Lung microvascular endothelial cell (primary cell): Measurements from ENCODE around the gene THG1L. TPM values are rescaled to one million over a fixed set of nuclear protein-coding genes. Genes with fewer than 3 reads are reported as not detected.
A peak's percentile ranks its signal among the peaks of the same experiment; 100 is the strongest.
"Not testable (repeated sequence)": the region's sequence is repeated elsewhere in the genome, so short reads cannot be mapped to it uniquely, and the experiment has no call there.

ENCODE experiments used
- DNase-seq, 2 donors: peaks; one replicate each; pipeline versions ENCODE4 v3.0.0 to v3.0.0-alpha.2; 2010; ENCODE audit warnings: low read depth in 2 of 2
- total RNA-seq: library from RNA; depleted of rRNA; stranded (reverse); fragments of >200 nt; gene quantifications from 2 replicates; pipeline ENCODE4 v1.2.1, GENCODE V29; 2014

The THG1L gene
- total RNA-seq: 5.4 and 10.2 TPM in 2 replicates

- peak; percentile 96 to 97 for DNase-seq
These were observed at the start of gene THG1L for GRCh38 chr5:157731272-157732129. THG1L (plus strand) TSS chr5:157731420; CDS start chr5:157731441, 21 bp downstream.

GRCh38 chr5:157682257-157682656 is 49.0 kb upstream of the THG1L start:
- no peak for DNase-seq

DNA sequence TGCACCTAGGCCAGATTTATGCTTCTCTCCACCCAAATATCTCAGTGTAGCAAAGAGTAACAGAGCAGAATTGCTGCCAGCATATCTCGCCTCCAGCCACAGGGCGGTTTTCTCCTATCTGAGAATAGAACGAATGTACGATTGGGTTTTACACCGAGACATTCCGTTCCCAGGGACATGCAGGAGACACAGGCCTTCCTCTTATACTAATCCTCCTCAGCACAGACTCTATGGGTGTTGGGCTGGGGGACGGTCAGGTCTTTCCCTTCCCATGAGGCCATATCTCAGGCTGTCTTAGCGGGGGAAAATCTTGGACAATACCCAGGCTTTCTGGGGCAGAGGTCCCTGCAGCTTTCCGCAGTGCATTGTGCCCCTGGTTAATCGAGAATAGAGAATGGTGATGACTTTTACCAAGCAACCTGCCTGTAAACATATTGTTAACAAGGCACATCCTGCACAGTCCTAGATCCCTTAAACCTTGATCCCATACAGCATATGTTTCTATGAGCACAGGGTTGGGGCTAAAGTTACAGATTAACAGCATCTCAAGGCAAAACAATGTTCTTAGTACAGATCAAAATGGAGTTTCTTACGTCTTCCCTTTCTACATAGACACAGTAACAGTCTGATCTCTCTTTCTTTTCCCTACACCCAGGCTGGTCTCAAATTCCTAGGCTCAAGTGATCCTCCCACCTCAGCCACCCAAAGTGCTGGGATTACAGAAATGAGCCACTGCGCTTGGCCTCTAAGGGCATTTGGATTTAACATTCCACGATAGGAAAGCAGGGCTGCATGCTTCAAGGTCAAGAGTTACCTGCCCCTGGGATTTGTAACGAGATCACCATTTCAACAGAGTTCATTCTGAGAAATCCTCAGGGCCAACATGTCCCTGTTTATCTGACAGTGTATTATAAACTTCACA is 44.7 kb upstream of the THG1L start:
- DNase-seq: not testable (repeated sequence)

- no peak for DNase-seq
These were observed 44.0 kb upstream of the THG1L start for GRCh38 chr5:157687198-157687554.

DNA sequence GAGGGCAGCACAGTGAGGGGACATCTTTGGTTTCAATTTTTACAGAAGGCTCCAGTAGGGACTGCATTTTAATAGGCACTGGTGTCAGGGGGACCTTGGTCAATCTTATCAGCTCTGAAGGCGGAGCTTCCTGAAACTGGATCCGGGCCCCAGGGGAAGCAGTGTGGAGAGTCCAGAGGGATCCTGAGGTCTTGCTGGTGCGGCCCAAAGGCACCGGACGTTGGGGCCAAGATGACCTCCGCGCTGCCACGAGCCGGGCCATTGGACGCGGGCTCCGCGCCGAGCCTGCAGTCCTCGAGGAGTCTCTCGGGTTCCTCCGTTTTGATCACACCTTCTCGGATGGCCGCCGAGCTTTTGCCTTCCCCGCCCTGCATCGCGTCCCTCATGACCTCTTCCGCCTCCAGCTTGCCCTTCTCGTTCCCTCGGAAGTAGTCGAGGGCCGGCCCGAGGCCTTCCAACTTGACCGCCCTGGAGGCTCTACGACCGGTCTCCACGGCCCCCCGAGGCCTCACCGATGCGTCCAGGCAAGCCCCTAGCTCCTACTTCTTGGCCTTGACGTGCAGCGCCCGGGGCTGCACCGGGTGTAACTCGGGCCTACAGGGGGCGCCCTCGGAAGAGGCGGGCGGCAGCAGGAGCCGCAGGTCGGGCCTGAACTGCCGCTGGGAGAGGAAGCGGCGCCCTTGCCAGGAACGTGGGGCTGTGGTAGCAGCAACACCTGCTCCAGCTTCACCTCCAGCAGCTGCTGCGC is 41.1 kb upstream of the THG1L start:
- DNase-seq: no peak

DNA sequence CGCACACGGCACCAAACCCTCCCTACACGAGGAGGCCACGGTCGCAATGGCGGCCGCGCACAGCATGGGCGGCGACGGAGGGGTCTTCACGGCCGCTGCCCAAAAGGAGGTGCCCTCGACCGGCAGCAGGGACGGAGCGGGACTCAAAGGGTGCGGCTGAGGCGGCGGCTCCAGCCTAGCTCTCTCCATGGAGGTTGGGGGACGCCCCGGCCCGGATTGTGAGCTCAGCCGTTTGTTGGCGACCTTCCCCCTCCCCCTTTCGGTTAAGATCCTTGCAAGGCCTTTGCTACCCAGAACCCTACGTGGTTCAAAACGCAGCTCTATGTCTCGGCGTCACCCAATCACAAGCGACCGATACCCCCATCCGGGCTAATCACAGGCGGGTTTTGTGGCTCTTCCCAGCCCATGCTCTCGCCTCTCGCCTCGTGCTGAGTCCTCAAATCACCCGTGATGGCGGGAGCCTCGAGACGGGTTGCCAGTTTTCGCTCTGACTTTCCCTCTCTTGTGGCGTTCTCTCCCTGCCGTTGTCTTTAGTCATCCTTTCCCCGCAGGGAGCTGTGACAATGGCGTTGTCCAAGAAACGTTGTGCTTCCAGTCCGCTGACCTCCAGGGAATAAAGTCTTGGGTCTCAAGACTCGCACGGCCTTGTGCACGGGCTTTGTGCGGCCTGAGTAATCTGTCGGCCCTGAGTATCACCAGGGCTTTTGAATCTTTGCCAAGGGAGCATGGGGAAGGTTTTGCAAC is 40.4 kb upstream of the THG1L start:
- DNase-seq: no peak

DNA sequence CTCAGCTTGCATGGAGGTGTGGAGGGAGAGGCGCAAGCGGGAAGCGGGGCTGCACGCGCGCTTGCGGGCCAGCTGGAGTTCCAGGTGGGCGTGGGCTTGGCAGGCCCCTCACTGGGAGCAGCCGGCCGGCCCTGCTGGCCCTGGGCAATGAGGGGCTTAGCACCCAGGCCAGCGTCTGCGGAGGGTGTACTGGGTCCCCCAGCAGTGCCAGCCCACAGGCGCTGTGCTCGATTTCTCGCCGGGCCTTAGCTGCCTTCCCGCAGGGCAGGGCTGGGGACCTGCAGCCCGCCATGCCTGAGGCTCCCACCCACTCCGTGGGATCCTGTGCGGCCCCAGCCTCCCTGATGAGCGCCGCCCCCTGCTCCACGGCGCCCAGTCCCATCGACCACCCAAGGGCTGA is 37.4 kb upstream of the THG1L start:
- DNase-seq: not testable (repeated sequence)

GRCh38 chr5:157696154-157696553 is 35.1 kb upstream of the THG1L start:
- not testable (repeated sequence) for DNase-seq

DNA sequence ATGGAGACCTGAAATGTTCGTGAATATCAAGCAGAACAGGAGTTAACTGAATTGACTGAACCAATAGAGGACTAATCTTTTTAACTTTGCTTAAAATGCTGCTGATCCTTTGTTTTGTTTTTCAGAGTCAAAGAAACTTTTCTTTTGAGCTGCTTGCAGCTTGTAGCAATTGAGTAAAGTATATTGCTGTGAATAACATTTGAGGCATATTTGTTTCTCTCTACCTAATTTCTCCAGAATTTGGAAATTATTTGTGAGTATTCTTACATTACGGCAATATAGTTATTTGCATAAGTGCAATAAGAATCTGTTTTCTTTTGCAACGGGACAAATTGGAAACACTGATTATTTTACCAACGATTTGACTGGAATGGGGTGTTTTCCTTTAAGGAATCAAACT is 32.5 kb upstream of the THG1L start:
- DNase-seq: not testable (repeated sequence)

GRCh38 chr5:157703736-157704135 is 27.5 kb upstream of the THG1L start:
- DNase-seq: no peak

GRCh38 chr5:157708866-157709265 is 22.4 kb upstream of the THG1L start:
- DNase-seq: peak in 1 of 2 donors; percentile 41

- DNase-seq: no peak
These were observed 21.9 kb upstream of the THG1L start for GRCh38 chr5:157709346-157709745.

DNA sequence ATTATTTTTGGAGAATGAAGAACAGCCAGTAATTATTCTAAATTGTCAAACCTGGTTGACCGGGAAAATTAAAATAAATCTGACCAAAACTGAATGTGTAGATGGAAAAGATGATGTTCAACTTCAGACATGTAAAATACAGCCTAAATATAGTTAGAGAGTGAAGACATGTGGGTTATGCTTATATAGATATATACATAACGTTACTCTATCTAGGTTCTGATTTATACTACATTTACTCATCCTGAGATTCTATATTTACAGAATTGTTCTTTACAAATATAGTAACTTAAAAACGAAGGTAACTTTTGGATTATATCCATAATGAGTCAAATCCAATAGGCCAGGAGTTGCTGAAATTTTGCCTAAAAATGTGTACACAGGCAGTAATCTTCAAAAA is 20.8 kb upstream of the THG1L start:
- DNase-seq: no peak

DNA sequence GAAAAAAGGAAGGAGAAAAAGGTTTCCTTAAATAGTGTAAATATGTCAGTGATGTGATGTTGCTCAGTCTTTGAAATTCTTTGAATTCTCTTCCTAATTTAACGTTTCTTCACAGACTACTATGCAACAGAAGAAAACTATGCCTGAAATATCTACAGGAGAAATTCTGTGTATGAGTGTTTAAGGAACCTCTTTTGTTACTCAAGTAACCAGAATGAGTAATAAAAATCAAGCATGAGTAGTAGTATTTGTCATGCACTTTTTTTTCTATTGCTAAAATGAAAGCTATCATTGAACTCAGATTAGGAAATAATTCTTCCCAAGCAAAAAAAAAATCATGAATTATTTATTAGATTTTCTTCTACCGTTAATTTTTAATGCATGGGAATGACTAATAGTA is 20.3 kb upstream of the THG1L start:
- peak in 1 of 2 donors; percentile 8 for DNase-seq

- DNase-seq: no peak
These were observed 17.2 kb upstream of the THG1L start for GRCh38 chr5:157713830-157714595.

- peak in 1 of 2 donors; percentile 36 for DNase-seq
These were observed 16.7 kb upstream of the THG1L start for GRCh38 chr5:157714596-157714864.

GRCh38 chr5:157718519-157718918 is 12.7 kb upstream of the THG1L start:
- DNase-seq: peak; percentile 76 to 78

GRCh38 chr5:157719245-157719644 is 12.0 kb upstream of the THG1L start:
- DNase-seq: no peak

GRCh38 chr5:157721159-157721558 is 10.1 kb upstream of the THG1L start:
- no peak for DNase-seq

DNA sequence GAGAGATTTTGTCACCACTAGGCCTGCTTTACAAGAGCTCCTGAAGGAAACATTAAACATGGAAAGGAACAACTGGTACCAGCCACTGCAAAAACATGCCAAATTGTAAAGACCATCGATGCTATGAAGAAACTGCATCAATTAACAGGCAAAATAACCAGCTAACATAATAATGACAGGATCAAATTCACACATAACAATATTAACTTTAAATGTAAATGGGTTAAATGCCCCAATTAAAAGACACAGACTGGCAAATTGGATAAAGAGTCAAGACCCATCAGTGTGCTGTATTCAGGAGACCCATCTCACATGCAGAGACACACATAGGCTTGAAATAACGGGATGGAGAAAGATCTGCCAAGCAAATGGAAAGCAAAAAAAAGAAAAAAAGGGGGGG is 8.3 kb upstream of the THG1L start:
- DNase-seq: not testable (repeated sequence)
